SIG-M5 (cell line): ENCODE results near the gene ZBTB48.

ENCODE experiments used
- DNase-seq: peaks from one replicate; lab custom pipeline; 2025; lab: John Stamatoyannopoulos, UW

ZBTB48 gene

GRCh38 chr1:6612641-6613360 lies 33.0 kb downstream of the ZBTB48 start:
- DNase-seq: no peak

- DNase-seq: peak; percentile 85
These were observed 33.7 kb downstream of the ZBTB48 start, which contains the start of gene PHF13 for GRCh38 chr1:6613361-6614018. TSS of gene PHF13 (plus strand) at chr1:6613731. CDS start at chr1:6614067, 336 bp downstream.

- no peak for DNase-seq
These were observed 34.5 kb downstream of the ZBTB48 start for GRCh38 chr1:6614019-6614928.

GRCh38 chr1:6614929-6615785 lies 35.4 kb downstream of the ZBTB48 start:
- no peak for DNase-seq

GRCh38 chr1:6619045-6619444 lies 39.3 kb downstream of the ZBTB48 start:
- no peak for DNase-seq

- DNase-seq: no peak
These were observed 41.9 kb downstream of the ZBTB48 start for GRCh38 chr1:6621429-6622391.

- no peak for DNase-seq
These were observed 42.8 kb downstream of the ZBTB48 start for GRCh38 chr1:6622396-6623152.

GRCh38 chr1:6623269-6623965 lies 43.6 kb downstream of the ZBTB48 start:
- no peak for DNase-seq

GRCh38 chr1:6624710-6625583 lies 45.2 kb downstream of the ZBTB48 start, which contains the start of gene THAP3:
TSS of gene THAP3 (plus strand) at chr1:6624868. CDS start at chr1:6625219, 351 bp downstream.
- no peak for DNase-seq

- DNase-seq: no peak
These were observed 45.9 kb downstream of the ZBTB48 start for GRCh38 chr1:6625584-6626149.

GRCh38 chr1:6627031-6627430 lies 47.2 kb downstream of the ZBTB48 start:
- DNase-seq: no peak

- no peak for DNase-seq
These were observed 48.2 kb downstream of the ZBTB48 start for GRCh38 chr1:6627841-6628545.

- DNase-seq: no peak
These were observed 49.2 kb downstream of the ZBTB48 start for GRCh38 chr1:6628971-6629479.

- no peak for DNase-seq
These were observed 50.2 kb downstream of the ZBTB48 start for GRCh38 chr1:6630027-6630426.

- DNase-seq: no peak
These were observed 51.3 kb downstream of the ZBTB48 start for GRCh38 chr1:6631058-6631457.
